GM19397 (cell line): ENCODE measurements around the gene GAD2.

Experiments used
- ATAC-seq: cut with Tn5 transposase; IDR thresholded peaks from one replicate; pipeline ENCODE4 v1.9.1; 2021; ENCODE audit warnings: mild to moderate bottlenecking, moderate library complexity; ENCODE audit not compliant: unreplicated experiment

GAD2 gene

GRCh38 chr10:26221541-26221940 is 5.0 kb downstream of the GAD2 start:
- ATAC-seq: no peak

DNA sequence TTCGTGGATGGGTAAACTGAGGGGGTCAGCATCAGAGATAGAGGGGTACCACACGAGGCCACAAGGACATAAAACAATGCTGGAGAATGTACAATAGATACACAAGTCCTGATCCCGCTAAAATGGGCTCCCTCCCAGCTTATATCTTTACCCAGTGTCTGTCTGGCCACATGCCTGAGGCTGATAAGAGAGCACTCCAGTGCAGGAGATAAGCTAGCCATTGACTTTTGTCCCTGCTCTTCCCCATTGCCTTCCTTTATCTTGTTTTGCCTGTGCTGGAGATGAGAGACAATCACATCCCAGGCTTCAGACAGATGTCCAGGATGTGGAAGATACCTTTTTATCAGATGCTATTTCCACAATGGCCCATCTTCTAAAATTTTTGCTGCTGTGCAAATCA is 6.0 kb downstream of the GAD2 start:
- ATAC-seq: no peak

GRCh38 chr10:26225322-26225721 is 8.7 kb downstream of the GAD2 start:
- ATAC-seq: no peak

DNA sequence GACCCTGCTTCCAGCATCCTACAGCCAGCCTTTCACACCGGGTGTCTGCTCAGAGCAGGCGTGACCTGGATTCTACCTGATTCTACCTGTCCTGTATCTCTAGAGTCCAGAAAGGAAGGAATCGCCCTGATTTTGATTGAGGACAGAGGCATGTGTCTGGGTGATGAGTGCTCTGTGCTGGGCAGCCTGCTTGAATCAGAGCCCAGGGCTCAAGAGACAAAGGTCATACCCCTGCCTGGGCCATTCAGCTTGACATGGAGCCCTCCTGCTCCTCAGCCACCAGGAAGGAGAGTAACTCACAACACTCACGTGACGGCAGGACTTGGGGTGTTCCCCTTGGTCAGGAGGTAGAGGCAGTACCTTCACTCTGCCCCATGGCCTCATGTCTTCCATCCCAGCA is 11.2 kb downstream of the GAD2 start:
- ATAC-seq: no peak

DNA sequence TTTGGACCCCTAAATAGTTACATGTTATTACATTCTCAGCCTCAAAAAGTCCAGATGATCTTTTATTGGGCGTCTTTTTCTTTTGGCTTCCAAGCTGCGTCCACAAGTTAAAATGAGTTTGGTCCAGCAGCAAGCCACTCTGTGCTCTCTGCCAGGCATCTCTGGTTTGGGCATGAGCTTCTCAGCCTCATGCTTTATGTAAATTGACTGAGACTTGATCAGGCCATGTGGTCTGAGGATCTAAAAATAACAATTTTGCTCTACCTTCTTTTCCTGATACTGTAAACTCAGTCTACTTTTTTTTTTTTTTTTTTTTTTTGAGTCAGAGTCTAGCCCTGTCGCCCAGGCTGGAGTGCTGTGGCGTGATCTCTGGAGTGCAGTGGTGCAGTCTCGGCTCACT is 15.6 kb downstream of the GAD2 start:
- ATAC-seq: no peak

- ATAC-seq: no peak
Measured at GRCh38 chr10:26235761-26236160, 19.2 kb downstream of the GAD2 start.

- no peak for ATAC-seq
Measured at GRCh38 chr10:26238378-26238777, 21.8 kb downstream of the GAD2 start.

DNA sequence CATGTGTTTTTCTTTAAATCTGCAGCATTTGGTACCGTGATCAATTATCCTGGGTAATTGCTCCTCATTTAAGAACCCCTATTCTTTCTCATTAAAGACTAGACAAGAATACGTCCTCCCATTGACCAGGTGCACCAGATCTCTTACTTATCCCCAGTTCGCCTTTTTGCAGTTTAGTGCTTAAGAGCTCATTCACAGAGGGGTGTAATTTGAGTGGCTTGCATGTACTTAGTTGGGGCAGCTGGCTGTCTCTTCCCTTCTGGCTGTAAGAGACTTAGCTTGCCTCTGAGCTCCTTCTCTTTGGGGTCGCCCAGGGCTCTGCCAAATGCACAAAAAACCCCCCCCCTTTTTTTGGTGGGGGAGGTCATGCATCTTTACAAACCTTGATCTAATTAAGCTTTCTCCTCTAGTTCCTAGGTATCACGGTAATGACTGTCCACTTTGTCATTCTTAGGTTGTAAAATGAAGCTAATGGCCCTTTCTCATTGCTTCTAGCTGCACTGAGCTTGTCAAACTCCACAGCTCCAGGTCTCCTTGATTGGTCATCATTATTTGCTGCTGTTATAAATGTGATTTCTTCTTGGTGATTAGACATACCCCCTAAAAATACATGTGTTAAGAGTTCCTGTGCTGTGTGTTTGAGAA is 26.3 kb downstream of the GAD2 start:
- ATAC-seq: no peak

DNA sequence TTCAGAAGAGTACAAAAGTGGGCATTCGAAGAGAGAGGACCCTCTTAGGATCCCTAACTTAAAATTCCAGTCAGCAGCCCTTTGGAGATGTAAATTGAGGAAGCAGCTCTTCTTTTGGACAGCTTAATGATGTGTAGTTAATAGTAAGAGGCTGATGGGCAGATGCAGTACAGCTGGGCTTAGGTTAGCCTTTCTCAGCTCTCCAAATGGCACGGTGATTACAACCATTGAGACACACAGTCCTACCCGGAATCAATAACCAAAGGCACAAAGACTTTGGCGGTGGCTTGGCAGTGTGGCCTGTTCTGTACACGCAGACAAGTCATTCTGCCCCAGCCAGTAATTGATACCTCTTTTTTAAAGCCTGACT is 26.8 kb downstream of the GAD2 start:
- no peak for ATAC-seq

GRCh38 chr10:26249681-26250080 is 33.1 kb downstream of the GAD2 start:
- no peak for ATAC-seq

DNA sequence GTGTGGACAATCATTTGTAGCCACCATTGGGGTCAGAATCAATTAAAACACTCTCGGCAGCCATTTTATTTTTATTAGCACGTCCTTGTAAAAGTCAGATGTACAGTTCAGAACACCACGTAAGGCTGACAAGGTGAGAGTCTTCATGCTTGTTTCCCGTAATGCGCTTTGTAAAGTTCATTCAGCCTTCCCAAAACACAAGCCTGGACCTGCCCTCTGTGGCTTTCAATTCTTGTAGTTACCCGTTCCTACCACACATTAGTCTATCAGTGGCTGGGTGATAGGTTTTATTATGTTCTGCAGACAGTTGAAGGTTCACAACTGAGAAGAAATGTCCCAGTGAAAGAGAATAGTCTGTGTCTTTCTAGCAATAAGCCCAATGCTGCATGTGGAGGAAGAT is 35.4 kb downstream of the GAD2 start:
- no peak for ATAC-seq

DNA sequence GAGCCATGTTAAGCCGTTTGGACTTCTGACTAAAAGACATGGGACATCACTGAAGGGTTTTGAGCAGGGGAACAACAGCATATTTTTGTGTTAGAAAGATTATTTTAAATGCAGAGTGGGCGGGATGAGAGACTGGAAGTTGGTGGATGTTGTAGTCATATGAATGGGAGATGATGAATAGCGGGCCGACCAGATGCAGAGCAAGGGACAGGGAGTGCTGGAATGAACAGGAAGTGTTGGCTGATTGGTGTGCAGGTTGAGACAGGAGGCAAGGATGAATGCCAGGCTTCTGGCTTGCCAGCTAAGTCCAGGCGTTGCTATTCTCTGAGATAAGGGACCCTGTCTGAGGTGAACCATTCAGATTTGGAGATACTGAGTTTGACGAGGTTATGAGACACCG is 38.0 kb downstream of the GAD2 start:
- ATAC-seq: no peak

DNA sequence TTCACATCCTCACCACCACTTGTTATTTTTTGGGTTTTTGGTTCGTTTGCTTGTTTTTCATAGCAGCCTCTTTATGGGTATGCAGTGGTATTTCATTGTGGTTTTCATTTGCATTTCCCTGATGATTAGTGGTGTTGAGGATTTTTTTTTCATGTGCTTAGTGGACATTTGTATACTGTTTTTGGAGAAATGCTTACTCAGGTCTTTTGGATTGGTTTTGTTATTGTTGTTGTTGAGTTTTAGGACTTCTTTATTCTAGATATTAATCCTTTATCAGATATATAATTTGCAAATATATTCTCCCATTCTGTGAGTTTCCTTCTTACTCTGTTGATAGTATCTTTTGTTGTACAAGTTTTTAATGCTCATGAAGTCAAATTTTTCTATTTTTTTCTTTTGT is 42.8 kb downstream of the GAD2 start:
- no peak for ATAC-seq

DNA sequence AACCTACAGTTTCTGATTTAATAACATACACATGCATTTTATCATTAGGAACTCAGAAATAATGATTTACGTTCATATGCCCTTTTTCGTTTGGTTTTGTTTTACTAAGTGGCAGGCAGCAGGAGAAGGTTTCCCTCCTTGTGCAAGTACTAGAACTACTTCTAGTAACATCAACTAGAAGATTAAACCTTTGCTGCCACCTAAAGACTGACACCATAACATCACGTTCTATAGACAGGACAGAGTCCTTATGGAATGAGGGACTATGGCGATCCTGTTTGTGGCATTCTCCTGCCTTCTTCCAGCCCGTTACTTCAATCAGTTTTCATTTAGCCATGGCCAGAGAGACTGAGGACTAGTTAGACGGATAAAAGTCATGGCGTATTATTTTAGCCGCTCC is 53.2 kb downstream of the GAD2 start:
- ATAC-seq: no peak

GRCh38 chr10:26274391-26274790 is 57.8 kb downstream of the GAD2 start:
- no peak for ATAC-seq

DNA sequence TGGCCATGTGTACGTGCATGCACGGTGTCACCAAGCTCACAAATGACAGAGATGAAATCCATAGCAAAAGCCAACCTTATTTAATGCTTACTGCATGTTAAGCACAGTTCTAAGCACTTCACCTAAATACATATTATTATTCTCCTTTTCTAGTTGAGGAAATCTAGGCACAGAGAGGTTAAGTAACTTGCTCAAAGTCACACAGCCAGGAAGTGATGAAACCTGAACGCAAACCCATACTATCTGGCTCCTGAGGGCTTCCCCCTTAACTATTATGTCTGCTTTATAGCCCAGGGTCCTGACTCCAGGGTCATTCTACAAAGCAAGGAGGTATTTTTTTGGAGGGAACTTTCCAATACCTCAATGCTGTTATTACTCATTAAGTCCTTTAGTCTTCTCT is 61.7 kb downstream of the GAD2 start:
- no peak for ATAC-seq

DNA sequence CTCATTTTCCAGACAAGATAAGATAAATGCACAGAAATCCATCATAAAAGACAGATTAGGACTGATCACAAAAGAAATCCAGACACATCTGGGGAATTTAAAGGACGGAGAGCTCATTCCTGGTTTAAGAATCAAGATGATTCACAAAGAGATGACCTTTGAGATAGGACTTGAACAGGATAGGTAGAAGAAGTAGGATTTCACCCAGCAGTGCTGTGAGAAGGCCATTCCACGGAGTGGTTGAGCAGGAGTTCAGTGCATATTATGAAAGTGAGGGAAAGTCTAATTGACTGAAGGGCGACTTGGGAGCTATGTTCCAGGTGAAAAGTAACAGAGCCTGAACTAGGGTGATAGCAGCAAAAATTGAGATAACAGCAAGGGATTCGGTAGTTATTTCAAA is 73.7 kb downstream of the GAD2 start:
- no peak for ATAC-seq

- ATAC-seq: no peak
Measured at GRCh38 chr10:26291721-26292480, 75.3 kb downstream of the GAD2 start.

GRCh38 chr10:26296360-26296759 is 79.8 kb downstream of the GAD2 start:
- ATAC-seq: no peak

DNA sequence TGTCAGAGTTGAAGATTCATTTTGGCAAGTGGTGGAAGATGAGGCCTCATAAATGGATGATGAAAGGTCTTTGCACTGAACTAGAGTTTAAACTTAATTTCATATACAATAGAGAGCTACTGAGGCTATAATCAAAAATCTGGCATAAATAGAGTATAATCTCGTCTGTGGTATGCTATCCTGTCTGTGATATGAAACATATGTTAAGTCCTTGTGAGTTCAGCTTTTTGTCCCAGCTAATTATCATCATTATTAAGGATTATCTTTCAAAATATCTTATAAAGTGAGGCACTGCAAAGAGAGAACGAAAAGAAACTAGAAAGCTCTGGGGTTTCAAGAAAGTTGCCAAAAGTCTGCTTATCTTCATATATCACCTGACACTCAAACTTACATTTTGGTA is 83.4 kb downstream of the GAD2 start:
- ATAC-seq: no peak

DNA sequence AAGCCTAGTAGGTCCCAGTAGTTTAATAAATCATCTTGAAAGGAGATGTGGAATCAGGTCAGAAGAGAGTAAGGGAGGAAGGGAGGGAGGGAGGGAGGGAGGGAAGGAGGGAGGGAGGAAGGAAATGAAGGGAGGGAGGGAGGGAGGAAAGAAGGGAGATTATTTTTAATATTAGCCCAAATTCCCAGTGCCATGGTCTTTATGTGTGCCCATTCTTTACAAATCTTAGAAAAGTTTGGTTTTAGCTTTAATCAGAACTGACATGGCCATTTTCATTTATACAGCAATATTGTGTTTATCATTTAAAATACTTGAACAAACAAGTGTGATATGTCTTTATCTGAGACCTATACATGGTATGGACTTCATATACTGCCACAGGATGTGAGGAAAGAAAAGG is 86.8 kb downstream of the GAD2 start:
- no peak for ATAC-seq

DNA sequence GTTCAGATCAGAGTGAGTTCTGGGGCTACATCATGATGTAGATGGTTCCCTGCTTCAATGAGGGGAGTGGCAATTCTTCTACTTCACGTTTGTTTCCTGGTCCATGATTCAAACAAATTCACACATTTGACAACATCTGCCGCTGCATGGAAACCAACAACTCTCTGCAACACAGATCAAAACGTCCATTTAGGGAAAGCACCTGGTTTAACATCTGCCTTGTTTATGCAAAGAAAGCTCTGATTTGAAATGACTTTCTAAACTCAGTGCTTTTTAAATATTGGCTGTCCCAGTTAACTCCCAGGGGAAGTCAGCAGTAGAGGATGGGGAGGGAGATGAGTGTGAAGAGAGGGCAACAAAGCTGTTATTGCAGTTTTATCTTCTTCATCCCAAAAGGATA is 93.8 kb downstream of the GAD2 start:
- ATAC-seq: peak; percentile 59

DNA sequence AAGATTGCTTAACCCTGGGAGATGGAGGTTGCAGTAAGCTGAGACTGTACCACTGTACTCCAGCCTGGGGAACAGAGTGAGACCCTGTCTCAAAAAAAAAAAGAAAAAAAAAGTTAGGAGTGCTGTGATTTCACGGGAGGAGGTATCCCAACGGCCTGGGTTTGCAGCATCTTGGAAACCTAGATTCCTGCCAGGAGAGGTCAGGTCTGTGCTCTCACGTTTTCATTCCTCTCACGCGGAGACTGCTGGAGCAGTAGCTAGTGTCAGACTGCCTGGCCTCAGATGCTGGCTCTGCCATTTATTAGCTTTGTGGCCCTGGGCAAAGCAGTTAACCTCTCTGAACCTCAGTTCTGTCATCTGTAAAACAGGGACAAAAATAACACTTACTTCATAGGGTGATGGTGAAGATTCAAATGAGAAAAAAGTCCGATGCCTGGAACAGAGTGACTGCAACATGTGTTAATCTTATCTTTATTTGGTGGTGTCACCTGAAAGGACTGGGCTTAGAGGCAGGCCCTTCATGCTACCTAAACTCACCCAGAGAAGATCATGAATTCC is 94.9 kb downstream of the GAD2 start:
- no peak for ATAC-seq
